Neural progenitor cell (in vitro differentiated cells): ENCODE results near the gene CHRNA7. TPM values are rescaled to one million over a fixed set of nuclear protein-coding genes. Genes with fewer than 3 reads are reported as not detected.

Experiments used
- DNase-seq: peaks from one replicate; pipeline ENCODE4 v3.0.0-alpha.2; 2016; ENCODE audit warnings: low spot score
- H2AFZ ChIP-seq: fragments of 200-600 bp; sonication (generic); replicated peaks from 2 replicates; pipeline ENCODE4 v1.6.1; 2016; ENCODE audit warnings: antibody characterized with exemption
- H3F3A ChIP-seq: fragments of 200-600 bp; sonication (generic); 2 replicates; pipeline ENCODE4 v1.6.1; 2016; ENCODE audit warnings: antibody characterized with exemption, low read depth
- H3K27ac ChIP-seq: fragments of 200-600 bp; sonication (generic); 2 replicates; pipeline ENCODE4 v1.5.1; 2016; ENCODE audit warnings: mild to moderate bottlenecking
- H3K27me3 ChIP-seq: fragments of 200-600 bp; sonication (generic); 2 replicates; pipeline ENCODE4 v1.6.1; 2016; ENCODE audit warnings: mild to moderate bottlenecking, moderate library complexity
- H3K36me3 ChIP-seq: fragments of 200-600 bp; sonication (generic); 2 replicates; pipeline ENCODE4 v1.5.1; 2016
- H3K4me1 ChIP-seq: fragments of 200-600 bp; sonication (generic); 2 replicates; pipeline ENCODE4 v1.6.1; 2016; ENCODE audit warnings: mixed run types
- H3K4me2 ChIP-seq: fragments of 200-600 bp; sonication (generic); 2 replicates; pipeline ENCODE4 v1.6.1; 2016
- H3K4me3 ChIP-seq: fragments of 200-600 bp; sonication (generic); 2 replicates; pipeline ENCODE4 v1.5.1; 2016
- H3K79me2 ChIP-seq: fragments of 200-600 bp; sonication (generic); 2 replicates; pipeline ENCODE4 v1.6.1; 2016; ENCODE audit warnings: low read depth
- H3K9ac ChIP-seq: fragments of 200-600 bp; sonication (generic); 2 replicates; pipeline ENCODE4 v1.6.1; 2016
- H3K9me3 ChIP-seq: fragments of 200-600 bp; sonication (generic); 2 replicates; pipeline ENCODE4 v1.5.1; 2016; ENCODE audit warnings: low read depth
- H4K20me1 ChIP-seq: fragments of 200-600 bp; sonication (generic); 2 replicates; pipeline ENCODE4 v1.6.1; 2016; ENCODE audit warnings: low read depth
- H3K27ac Mint-ChIP-seq: 3 replicates; pipeline ENCODE4 v1.8.0; 2021; ENCODE audit warnings: mixed read lengths
- H3K27me3 Mint-ChIP-seq: 2 replicates; pipeline ENCODE4 v1.8.0; 2022; ENCODE audit warnings: low read depth, mild to moderate bottlenecking, inconsistent platforms, moderate library complexity, mixed read lengths; ENCODE audit not compliant: insufficient read depth
- H3K36me3 Mint-ChIP-seq: 3 replicates; pipeline ENCODE4 v1.8.0; 2021; ENCODE audit warnings: mixed read lengths
- H3K4me1 Mint-ChIP-seq: 3 replicates; pipeline ENCODE4 v1.8.0; 2021; ENCODE audit warnings: mixed read lengths
- H3K4me3 Mint-ChIP-seq: 3 replicates; pipeline ENCODE4 v1.8.0; 2021; ENCODE audit warnings: mild to moderate bottlenecking, moderate library complexity, mixed read lengths
- H3K9me3 Mint-ChIP-seq: 3 replicates; pipeline ENCODE4 v1.8.0; 2020; ENCODE audit warnings: mixed read lengths
- CTCF ChIP-seq: fragments of 200-600 bp; sonication (generic); IDR thresholded peaks from 2 replicates; pipeline ENCODE4 v1.5.1; 2017; ENCODE audit warnings: antibody characterized with exemption, mild to moderate bottlenecking
- EZH2 ChIP-seq: fragments of 200-600 bp; sonication (generic); IDR thresholded peaks from 2 replicates; pipeline ENCODE4 v1.6.1; 2017; ENCODE audit warnings: antibody characterized with exemption, mild to moderate bottlenecking, moderate library complexity
- EZH2phosphoT487 ChIP-seq: fragments of 200-600 bp; sonication (generic); IDR thresholded peaks from 2 replicates; pipeline ENCODE4 v1.6.1; 2017; ENCODE audit warnings: antibody characterized with exemption
- total RNA-seq: library from RNA; depleted of rRNA; stranded (reverse); fragments of >200 nt; gene quantifications from 2 replicates; pipeline ENCODE4 v1.2.3, GENCODE V29; 2015; ENCODE audit warnings: low replicate concordance

The CHRNA7 gene
- total RNA-seq, 1 donor from 2014 or later: 14.0 TPM

- Histone ChIP-seq H3K4me3 (no peak overlapping the region), H3K4me2 (no peak overlapping the region), H3K4me1 (no peaks in the 10 kb centered on the region), H3K9me3 (no peaks in the 10 kb centered on the region), H3K27me3 (no peaks in the 10 kb centered on the region), H3K36me3 (no peaks in the 10 kb centered on the region), H2AFZ (no peak overlapping the region), H4K20me1 (no peaks in the 10 kb centered on the region), H3F3A (no peaks in the 10 kb centered on the region), H3K27ac (no peak overlapping the region), H3K9ac (no peak overlapping the region), H3K79me2 (no peaks in the 10 kb centered on the region)
- Mint-ChIP-seq H3K27ac (no peak overlapping the region), H3K27me3 (no peaks in the 10 kb centered on the region), H3K9me3 (no peaks in the 10 kb centered on the region), H3K36me3 (peaks cover 5% of the 10 kb centered on the region), H3K4me3 (no peak overlapping the region), H3K4me1 (no peaks in the 10 kb centered on the region)
- TF ChIP-seq EZH2phosphoT487 (no peak), CTCF (no peak), EZH2 (no peak)
- no peak for DNase-seq
Measured at GRCh38 chr15:32106401-32107381, 76.4 kb downstream of the CHRNA7 start.

GRCh38 chr15:32107477-32108080 is 77.3 kb downstream of the CHRNA7 start:
- peaks cover 5% of the 10 kb centered on the region for H3K36me3 Mint-ChIP-seq
- Histone ChIP-seq H3K79me2 (no peaks in the 10 kb centered on the region), H2AFZ (no peak overlapping the region), H3K27ac (no peak overlapping the region), H3K9ac (no peak overlapping the region), H3K4me1 (no peaks in the 10 kb centered on the region), H3K36me3 (no peaks in the 10 kb centered on the region), H3K4me3 (no peak overlapping the region), H3K4me2 (no peak overlapping the region), H3K9me3 (no peaks in the 10 kb centered on the region), H3K27me3 (no peaks in the 10 kb centered on the region), H3F3A (no peaks in the 10 kb centered on the region), H4K20me1 (no peaks in the 10 kb centered on the region)
- DNase-seq: no peak
- TF ChIP-seq EZH2 (no peak), CTCF (no peak), EZH2phosphoT487 (no peak)
- no peaks in the 10 kb centered on the region for H3K27me3 Mint-ChIP-seq
- no peaks in the 10 kb centered on the region for H3K9me3 Mint-ChIP-seq
- no peak overlapping the region for H3K27ac Mint-ChIP-seq
- no peaks in the 10 kb centered on the region for H3K4me1 Mint-ChIP-seq
- H3K4me3 Mint-ChIP-seq: no peak overlapping the region

- peaks cover 2% of the 10 kb centered on the region for H3K36me3 Mint-ChIP-seq
- no peak overlapping the region for H3K27ac Mint-ChIP-seq
- no peaks in the 10 kb centered on the region for H3K9me3 Mint-ChIP-seq
- DNase-seq: no peak
- no peak overlapping the region for H3K4me3 Mint-ChIP-seq
- no peak overlapping the region for H2AFZ ChIP-seq
- H3K79me2 ChIP-seq: no peaks in the 10 kb centered on the region
- H4K20me1 ChIP-seq: no peaks in the 10 kb centered on the region
- H3F3A ChIP-seq: no peaks in the 10 kb centered on the region
- no peaks in the 10 kb centered on the region for H3K4me1 Mint-ChIP-seq
- no peaks in the 10 kb centered on the region for H3K27me3 ChIP-seq
- no peak overlapping the region for H3K4me3 ChIP-seq
- H3K27ac ChIP-seq: no peak overlapping the region
- TF ChIP-seq EZH2: no peak
- no peak for TF ChIP-seq CTCF
- TF ChIP-seq EZH2phosphoT487: no peak
- H3K4me1 ChIP-seq: no peaks in the 10 kb centered on the region
- no peaks in the 10 kb centered on the region for H3K9me3 ChIP-seq
- H3K27me3 Mint-ChIP-seq: no peaks in the 10 kb centered on the region
- no peak overlapping the region for H3K4me2 ChIP-seq
- no peaks in the 10 kb centered on the region for H3K36me3 ChIP-seq
- no peak overlapping the region for H3K9ac ChIP-seq
Measured at GRCh38 chr15:32108661-32109060, 78.3 kb downstream of the CHRNA7 start.
